ENCODE data around the gene LUC7L. TPM values are rescaled to one million over a fixed set of nuclear protein-coding genes. Genes with fewer than 3 reads are reported as not detected.
"Not testable (repeated sequence)": the region's sequence is repeated elsewhere in the genome, so short reads cannot be mapped to it uniquely, and the experiment has no call there.

Gene LUC7L
- total RNA-seq, 1 donor from 2014 or later: 53.0 TPM

DNA sequence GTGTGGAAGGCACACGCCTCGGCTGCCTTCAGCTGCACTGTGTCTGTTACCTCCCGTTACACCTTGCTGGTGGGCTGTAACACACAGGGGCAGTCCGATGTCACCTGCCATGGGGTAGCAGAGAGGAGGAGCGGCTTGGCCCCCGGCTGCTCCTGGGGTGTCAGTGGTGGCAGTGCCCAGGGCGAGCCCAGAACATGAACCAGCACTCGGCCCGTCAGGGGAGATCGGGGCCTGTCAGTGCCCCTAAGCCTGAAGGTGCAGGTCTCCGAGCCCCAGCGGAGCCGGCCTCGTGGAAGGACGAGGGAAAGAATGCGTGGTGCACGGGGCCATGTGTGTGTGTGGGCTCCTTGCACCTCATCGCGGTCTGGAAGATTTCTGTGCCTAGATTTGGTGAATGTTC is 31.1 kb upstream of the LUC7L start:
- DNase-seq (ENCODE audit: low spot score in 2 of 2): no peak
- Histone ChIP-seq H3K4me3 (no peak overlapping the region), H3K27me3 (no peaks in the 10 kb centered on the region), H3K9me3 (no peaks in the 10 kb centered on the region), H3K36me3 (peaks cover 56 to 78% of the 10 kb centered on the region in 2 donors), H3K27ac (no peak overlapping the region), H3K4me1 (no peaks in the 10 kb centered on the region)
- TF ChIP-seq CTCF (IDR thresholded peaks at IDR 0.05): no peak
- intact Hi-C loops (cut with DNase I): no loop called here

GRCh38 chr16:259814-260253 is 30.6 kb upstream of the LUC7L start:
- TF ChIP-seq CTCF (IDR thresholded peaks at IDR 0.05): no peak
- Histone ChIP-seq H3K36me3 (peaks cover 57 to 77% of the 10 kb centered on the region in 2 donors), H3K4me1 (no peaks in the 10 kb centered on the region), H3K27me3 (no peaks in the 10 kb centered on the region), H3K27ac (no peak overlapping the region), H3K4me3 (no peak overlapping the region), H3K9me3 (no peaks in the 10 kb centered on the region)
- intact Hi-C loops (cut with DNase I): no loop called here
- no peak for DNase-seq (ENCODE audit: low spot score in 2 of 2)

DNA sequence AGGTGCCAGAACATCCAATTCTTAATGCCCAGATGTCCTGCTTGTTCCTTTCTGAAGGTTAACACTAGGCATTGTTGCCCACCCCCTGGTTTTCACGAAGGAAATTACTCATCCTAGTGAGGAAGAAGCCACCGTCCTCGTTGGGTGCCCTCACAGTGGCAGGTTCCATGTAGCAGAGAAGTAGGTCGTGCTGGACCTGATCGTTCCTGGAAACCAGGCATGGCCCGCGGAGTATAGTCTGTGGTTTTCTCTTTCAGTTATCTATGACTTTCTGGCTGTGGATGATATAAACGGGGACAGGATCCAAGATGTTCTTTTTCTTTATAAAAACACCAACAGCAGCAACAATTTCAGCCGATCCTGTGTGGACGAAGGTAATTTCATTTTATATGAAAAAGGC is 30.0 kb upstream of the LUC7L start:
- intact Hi-C loops (cut with DNase I): no loop called here
- Histone ChIP-seq H3K4me1 (no peaks in the 10 kb centered on the region), H3K27ac (no peak overlapping the region), H3K4me3 (no peak overlapping the region), H3K27me3 (no peaks in the 10 kb centered on the region), H3K9me3 (no peaks in the 10 kb centered on the region), H3K36me3 (peaks cover 57 to 76% of the 10 kb centered on the region in 2 donors)
- no peak for DNase-seq (ENCODE audit: low spot score in 2 of 2)
- no peak for TF ChIP-seq CTCF (IDR thresholded peaks at IDR 0.05)

GRCh38 chr16:258091-258490 is 28.8 kb upstream of the LUC7L start:
- H3K4me3 ChIP-seq; H3K4me1 ChIP-seq; DNase-seq (ENCODE audit: low spot score in 2 of 2); intact Hi-C loops (cut with DNase I); H3K27ac ChIP-seq; H3K27me3 ChIP-seq; H3K9me3 ChIP-seq: not testable (repeated sequence)
- peaks cover 51 to 72% of the 10 kb centered on the region in 2 donors for H3K36me3 ChIP-seq

DNA sequence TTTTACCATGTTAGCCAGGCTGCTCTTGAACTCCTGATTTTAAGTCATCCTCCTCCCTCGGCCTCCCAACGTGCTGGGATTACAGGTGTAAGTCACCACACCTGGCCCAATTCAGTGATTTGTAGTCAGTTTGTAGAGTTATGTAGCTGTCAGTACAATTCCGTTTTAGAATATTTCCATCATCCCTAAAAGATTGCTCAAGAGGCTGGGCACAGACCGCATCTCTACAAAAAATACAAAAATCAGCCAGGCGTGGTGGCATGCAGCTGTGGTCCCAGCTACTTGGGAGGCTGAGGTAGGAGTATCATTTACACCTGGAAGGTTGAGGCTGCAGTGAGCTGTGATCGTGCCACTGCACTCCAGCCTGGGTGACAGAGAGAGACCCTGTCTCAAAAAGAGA is 25.9 kb upstream of the LUC7L start:
- H3K27ac ChIP-seq: no peak overlapping the region
- no peaks in the 10 kb centered on the region for H3K4me1 ChIP-seq
- no peak for TF ChIP-seq CTCF (IDR thresholded peaks at IDR 0.05)
- H3K9me3 ChIP-seq: no peaks in the 10 kb centered on the region
- intact Hi-C loops (cut with DNase I): no loop called here
- H3K4me3 ChIP-seq: no peak overlapping the region
- H3K36me3 ChIP-seq: peaks cover 37 to 65% of the 10 kb centered on the region in 2 donors
- DNase-seq (ENCODE audit: low spot score in 2 of 2): no peak
- H3K27me3 ChIP-seq: no peaks in the 10 kb centered on the region

DNA sequence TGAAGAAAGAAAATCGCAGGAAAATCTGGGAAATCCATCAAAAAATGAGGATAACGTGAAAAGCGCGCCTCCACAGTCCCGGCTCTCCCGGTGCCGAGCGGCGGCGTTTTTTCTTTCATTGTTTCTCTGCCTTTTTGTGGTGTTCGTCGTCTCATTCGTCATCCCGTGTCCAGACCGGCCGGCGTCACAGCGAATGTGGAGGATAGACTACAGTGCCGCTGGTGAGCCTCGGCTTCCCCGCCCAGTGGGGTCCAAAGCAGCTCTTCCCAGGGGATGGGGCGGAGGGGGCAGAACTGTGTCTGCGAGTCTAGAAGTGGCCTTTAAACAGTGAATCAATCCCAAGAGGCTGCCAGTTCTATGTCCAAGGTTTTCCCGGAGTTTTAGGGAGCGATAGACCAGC is 25.2 kb upstream of the LUC7L start:
- DNase-seq (ENCODE audit: low spot score in 2 of 2): no peak
- Histone ChIP-seq H3K4me3 (no peak overlapping the region), H3K4me1 (no peaks in the 10 kb centered on the region), H3K27me3 (no peaks in the 10 kb centered on the region), H3K27ac (no peak overlapping the region), H3K36me3 (peaks cover 37 to 61% of the 10 kb centered on the region in 2 donors), H3K9me3 (no peaks in the 10 kb centered on the region)
- intact Hi-C loops (cut with DNase I): no loop called here
- no peak for TF ChIP-seq CTCF (IDR thresholded peaks at IDR 0.05)
